ENCODE measurements around the gene MFSD2B. TPM values are rescaled to one million over a fixed set of nuclear protein-coding genes. Genes with fewer than 3 reads are reported as not detected.

MFSD2B gene
- total RNA-seq, 1 experiment from 2014 or later, result 0.23 TPM

DNA sequence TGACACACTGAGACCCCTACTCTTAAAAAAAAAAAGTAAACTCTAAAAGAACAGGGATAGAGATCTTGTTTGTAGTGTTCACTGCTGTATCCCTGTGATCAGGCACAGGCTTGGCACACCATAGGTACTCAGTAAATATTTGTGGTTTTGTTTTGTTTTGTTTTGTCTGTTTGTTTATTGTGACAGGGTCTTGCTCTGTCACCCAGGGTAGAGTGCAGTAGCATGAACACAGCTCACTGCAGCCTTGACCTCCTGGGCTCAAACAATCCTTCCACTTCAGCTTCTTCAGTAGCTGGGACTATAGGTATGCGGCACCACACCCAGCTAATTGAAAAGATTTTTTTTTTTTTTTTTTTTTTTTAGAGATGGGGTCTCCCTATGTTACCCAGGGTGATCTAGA is 43.1 kb downstream of the MFSD2B start:
- no peaks in the 10 kb centered on the region for H3K27me3 ChIP-seq (ENCODE audit: control insufficient read depth, insufficient read depth, low read length)
- in situ Hi-C loops (cut with HindIII; ENCODE audit: low pct_unique_long_range_greater_than_20kb, low sequenced_read_pairs) (no loop called here), intact Hi-C loops (cut with micrococcal nuclease; ENCODE audit: unreplicated experiment) (no loop called here)
- H3K36me3 ChIP-seq (ENCODE audit: control insufficient read depth, insufficient read depth, low read length), result no peaks in the 10 kb centered on the region
- no peak for ATAC-seq
- CTCF ChIA-PET, result no interaction called here
- TF ChIP-seq, protein P1, sequence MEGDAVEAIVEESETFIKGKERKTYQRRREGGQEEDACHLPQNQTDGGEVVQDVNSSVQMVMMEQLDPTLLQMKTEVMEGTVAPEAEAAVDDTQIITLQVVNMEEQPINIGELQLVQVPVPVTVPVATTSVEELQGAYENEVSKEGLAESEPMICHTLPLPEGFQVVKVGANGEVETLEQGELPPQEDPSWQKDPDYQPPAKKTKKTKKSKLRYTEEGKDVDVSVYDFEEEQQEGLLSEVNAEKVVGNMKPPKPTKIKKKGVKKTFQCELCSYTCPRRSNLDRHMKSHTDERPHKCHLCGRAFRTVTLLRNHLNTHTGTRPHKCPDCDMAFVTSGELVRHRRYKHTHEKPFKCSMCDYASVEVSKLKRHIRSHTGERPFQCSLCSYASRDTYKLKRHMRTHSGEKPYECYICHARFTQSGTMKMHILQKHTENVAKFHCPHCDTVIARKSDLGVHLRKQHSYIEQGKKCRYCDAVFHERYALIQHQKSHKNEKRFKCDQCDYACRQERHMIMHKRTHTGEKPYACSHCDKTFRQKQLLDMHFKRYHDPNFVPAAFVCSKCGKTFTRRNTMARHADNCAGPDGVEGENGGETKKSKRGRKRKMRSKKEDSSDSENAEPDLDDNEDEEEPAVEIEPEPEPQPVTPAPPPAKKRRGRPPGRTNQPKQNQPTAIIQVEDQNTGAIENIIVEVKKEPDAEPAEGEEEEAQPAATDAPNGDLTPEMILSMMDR (IDR thresholded peaks at IDR 0.05), result no peak
- no peak for TF ChIP-seq POLR2AphosphoS5 (IDR thresholded peaks at IDR 0.05; ENCODE audit: low read depth, low read length)
- TF ChIP-seq, protein P2, sequence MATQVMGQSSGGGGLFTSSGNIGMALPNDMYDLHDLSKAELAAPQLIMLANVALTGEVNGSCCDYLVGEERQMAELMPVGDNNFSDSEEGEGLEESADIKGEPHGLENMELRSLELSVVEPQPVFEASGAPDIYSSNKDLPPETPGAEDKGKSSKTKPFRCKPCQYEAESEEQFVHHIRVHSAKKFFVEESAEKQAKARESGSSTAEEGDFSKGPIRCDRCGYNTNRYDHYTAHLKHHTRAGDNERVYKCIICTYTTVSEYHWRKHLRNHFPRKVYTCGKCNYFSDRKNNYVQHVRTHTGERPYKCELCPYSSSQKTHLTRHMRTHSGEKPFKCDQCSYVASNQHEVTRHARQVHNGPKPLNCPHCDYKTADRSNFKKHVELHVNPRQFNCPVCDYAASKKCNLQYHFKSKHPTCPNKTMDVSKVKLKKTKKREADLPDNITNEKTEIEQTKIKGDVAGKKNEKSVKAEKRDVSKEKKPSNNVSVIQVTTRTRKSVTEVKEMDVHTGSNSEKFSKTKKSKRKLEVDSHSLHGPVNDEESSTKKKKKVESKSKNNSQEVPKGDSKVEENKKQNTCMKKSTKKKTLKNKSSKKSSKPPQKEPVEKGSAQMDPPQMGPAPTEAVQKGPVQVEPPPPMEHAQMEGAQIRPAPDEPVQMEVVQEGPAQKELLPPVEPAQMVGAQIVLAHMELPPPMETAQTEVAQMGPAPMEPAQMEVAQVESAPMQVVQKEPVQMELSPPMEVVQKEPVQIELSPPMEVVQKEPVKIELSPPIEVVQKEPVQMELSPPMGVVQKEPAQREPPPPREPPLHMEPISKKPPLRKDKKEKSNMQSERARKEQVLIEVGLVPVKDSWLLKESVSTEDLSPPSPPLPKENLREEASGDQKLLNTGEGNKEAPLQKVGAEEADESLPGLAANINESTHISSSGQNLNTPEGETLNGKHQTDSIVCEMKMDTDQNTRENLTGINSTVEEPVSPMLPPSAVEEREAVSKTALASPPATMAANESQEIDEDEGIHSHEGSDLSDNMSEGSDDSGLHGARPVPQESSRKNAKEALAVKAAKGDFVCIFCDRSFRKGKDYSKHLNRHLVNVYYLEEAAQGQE (IDR thresholded peaks at IDR 0.05; ENCODE audit: insufficient read depth in 1 of 2, low read depth in 2 of 2, low read length in 1 of 2), result no peak
- no peak for TF ChIP-seq SIN3A (IDR thresholded peaks at IDR 0.05; ENCODE audit: borderline replicate concordance, insufficient read depth, low read depth, low read length)
- TF ChIP-seq TCF7L2 (IDR thresholded peaks at IDR 0.05; ENCODE audit: low read depth, low read length), result no peak
- no peak for DNase-seq (ENCODE audit: low read depth, low spot score)
- H3K9me3 ChIP-seq (ENCODE audit: control insufficient read depth, insufficient read depth, low read depth, low read length), result no peaks in the 10 kb centered on the region
- no peak overlapping the region for H3K27ac ChIP-seq (ENCODE audit: low read length)
- POLR2A ChIA-PET, result no interaction called here
- H3K4me1 ChIP-seq (ENCODE audit: control insufficient read depth, insufficient read depth, low read length), result peaks cover 20% of the 10 kb centered on the region; the same call in 1 of the 2 replicates
- no peak overlapping the region for H3K4me3 ChIP-seq (ENCODE audit: low read depth in 2 of 2, low read length in 2 of 2)
- no TSS peak for BruUV-seq (replicated peaks)

DNA sequence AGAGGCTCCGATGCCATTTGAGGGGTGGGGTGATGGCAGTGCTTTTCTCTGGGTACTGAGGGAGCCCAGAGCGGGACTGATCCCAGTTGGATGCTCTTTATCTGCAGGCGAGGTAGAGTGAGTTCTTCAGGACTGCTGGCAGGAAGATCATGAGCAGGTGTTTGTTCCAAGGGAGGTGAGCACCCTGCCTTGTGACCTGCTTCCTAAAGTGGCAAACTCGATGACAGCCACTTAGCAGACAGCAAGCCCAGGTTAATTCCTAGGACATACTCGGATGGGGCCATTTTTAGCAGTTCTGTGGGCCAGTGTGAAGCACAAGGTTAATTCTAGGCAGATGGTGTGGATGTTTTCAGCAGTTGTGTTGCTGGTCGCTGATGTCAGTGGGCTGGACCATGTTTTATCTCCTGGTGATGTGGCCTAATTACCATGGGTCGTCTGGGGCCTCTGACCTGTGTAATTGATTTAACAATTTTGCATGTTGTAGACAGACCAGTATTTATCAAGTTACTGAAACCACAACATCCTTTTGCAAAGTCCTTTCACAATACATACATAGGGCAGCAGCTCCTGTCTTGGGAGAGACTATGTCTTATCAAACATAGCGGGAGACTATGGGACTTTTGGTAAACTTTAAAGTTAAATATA is 44.6 kb downstream of the MFSD2B start:
- ChIA-PET POLR2A (interaction anchor here (0.5 to 0.6 kb wide), 2 partner anchors 41 to 283 kb away, joined by 3 read pairs; no protein-coding TSS in a partner anchor), CTCF (no interaction called here)
- ATAC-seq (no peak), DNase-seq (ENCODE audit: low read depth, low spot score) (no peak)
- H3K4me1 ChIP-seq (ENCODE audit: control insufficient read depth, insufficient read depth, low read length), result peaks cover 17% of the 10 kb centered on the region; the same call in 1 of the 2 replicates
- H3K9me3 ChIP-seq (ENCODE audit: control insufficient read depth, insufficient read depth, low read depth, low read length), result no peaks in the 10 kb centered on the region
- no peak overlapping the region for H3K4me3 ChIP-seq (ENCODE audit: low read depth in 2 of 2, low read length in 2 of 2)
- BruUV-seq (replicated peaks), result no TSS peak
- TF ChIP-seq SIN3A (IDR thresholded peaks at IDR 0.05; ENCODE audit: borderline replicate concordance, insufficient read depth, low read depth, low read length), result no peak
- no peak for TF ChIP-seq TCF7L2 (IDR thresholded peaks at IDR 0.05; ENCODE audit: low read depth, low read length)
- TF ChIP-seq, protein P1 (IDR thresholded peaks at IDR 0.05), result no peak
- TF ChIP-seq, protein P2 (IDR thresholded peaks at IDR 0.05; ENCODE audit: insufficient read depth in 1 of 2, low read depth in 2 of 2, low read length in 1 of 2), result no peak
- no peak for TF ChIP-seq POLR2AphosphoS5 (IDR thresholded peaks at IDR 0.05; ENCODE audit: low read depth, low read length)
- in situ Hi-C loops (cut with HindIII; ENCODE audit: low pct_unique_long_range_greater_than_20kb, low sequenced_read_pairs), result no loop called here
- no peak overlapping the region for H3K27ac ChIP-seq (ENCODE audit: low read length)
- no peaks in the 10 kb centered on the region for H3K36me3 ChIP-seq (ENCODE audit: control insufficient read depth, insufficient read depth, low read length)
- intact Hi-C loops (cut with micrococcal nuclease; ENCODE audit: unreplicated experiment), result no loop called here
- no peaks in the 10 kb centered on the region for H3K27me3 ChIP-seq (ENCODE audit: control insufficient read depth, insufficient read depth, low read length)

All from Panc1 (cell line).